K562 (cell line): Measurements from ENCODE around the gene ST6GAL1. TPM values are rescaled to one million over a fixed set of nuclear protein-coding genes. Genes with fewer than 3 reads are reported as not detected.
A peak's percentile ranks its signal among the peaks of the same experiment; 100 is the strongest.

Experiments
- ATAC-seq: fragments of 200-7000 bp; cut with Tn5 transposase; 3 replicates; pipeline ENCODE4 v1.9.1; 2020; ENCODE audit warnings: moderate library complexity
- BruUV-seq: library from RNA; stranded (reverse); fragments of 400-500 nt; replicated peaks from 2 replicates; lab custom pipeline; 2021; lab: Mats Ljungman, UMichigan
- CTCF ChIA-PET: fragments of 300-600 bp; formaldehyde crosslinking; extraction: SDS; loops from one replicate; lab custom pipeline; 2021; ENCODE audit warnings: low intra/inter-chr PET ratio; lab: Yijun Ruan, JAX
- POLR2A ChIA-PET: fragments of 300-600, 350-650 bp; sonication (Branson Sonifier 250); formaldehyde crosslinking; extraction: SDS; loops from one replicate; lab custom pipeline; 2021; ENCODE audit warnings: antibody characterized with exemption, inconsistent platforms; lab: Yijun Ruan, JAX
- DNase-seq, 4 experiments: peaks; one replicate each; pipeline versions ENCODE4 v3.0.0 to v3.0.0-alpha.2; 2011 to 2018; ENCODE audit warnings: low spot score in 3 of 4, mixed read lengths in 3 of 4; ENCODE audit errors: extremely low read depth in 1 of 4
- FAIRE-seq: peaks from 2 replicates; lab custom pipeline; 2011; peaks lifted over from hg19 to GRCh38; lab: Jason Lieb, UNC
- H2AFZ ChIP-seq: 2 replicates; pipeline ENCODE4 v1.6.0; 2011; ENCODE audit warnings: low read depth, low read length, control low read depth, inconsistent platforms
- H3K27ac ChIP-seq: fragments of 200-600 bp; 3 replicates; pipeline ENCODE4 v1.8.0; 2011; ENCODE audit warnings: low read depth, mild to moderate bottlenecking, control low read depth, inconsistent platforms, low read length, moderate library complexity, mixed read lengths; ENCODE audit errors: extremely low read depth
- H3K27me3 ChIP-seq, 2 experiments: fragments of 300-600 bp in 1 of 2; 2 replicates in 1 of 2; 3 replicates in 1 of 2; pipeline versions ENCODE4 v1.6.0 to v1.8.0; 2011; ENCODE audit warnings: inconsistent platforms in 2 of 2, low read length in 2 of 2, mild to moderate bottlenecking in 1 of 2, mixed read lengths in 1 of 2, moderate library complexity in 1 of 2; ENCODE audit not compliant: control insufficient read depth in 2 of 2, insufficient read depth in 2 of 2
- H3K36me3 ChIP-seq: fragments of 300-600 bp; 3 replicates; pipeline ENCODE4 v1.8.0; 2011; ENCODE audit warnings: mild to moderate bottlenecking, low read length, inconsistent platforms; ENCODE audit not compliant: control insufficient read depth, insufficient read depth
- H3K4me1 ChIP-seq, 2 experiments: fragments of 200-600 bp in 1 of 2; replicated peaks in 1 of 2; 2 replicates in 1 of 2; 3 replicates in 1 of 2; pipeline versions ENCODE4 v1.5.1 to v1.8.0; 2011; ENCODE audit warnings: inconsistent platforms in 2 of 2, low read length in 2 of 2, mild to moderate bottlenecking in 1 of 2, mixed read lengths in 1 of 2, moderate library complexity in 1 of 2; ENCODE audit not compliant: control insufficient read depth in 2 of 2, insufficient read depth in 2 of 2
- H3K4me2 ChIP-seq: 2 replicates; pipeline ENCODE4 v1.6.1; 2011; ENCODE audit warnings: low read length, control low read depth, inconsistent platforms, mixed read lengths; ENCODE audit not compliant: insufficient read depth
- H3K4me3 ChIP-seq: fragments of 200-600 bp; sonication (generic), shearing (Covaris generic); 2 replicates; pipeline ENCODE4 v1.5.1; 2016; ENCODE audit warnings: control low read depth, inconsistent platforms
- H3K79me2 ChIP-seq: fragments of 200-600 bp; 3 replicates; pipeline ENCODE4 v1.8.0; 2011; ENCODE audit warnings: low read length, inconsistent platforms; ENCODE audit not compliant: control insufficient read depth, insufficient read depth
- H3K9ac ChIP-seq, 2 experiments: 2 replicates each; pipeline versions ENCODE4 v1.6.0 to v1.6.1; 2011; ENCODE audit warnings: low read depth in 2 of 2, low read length in 2 of 2, control low read depth in 1 of 2, inconsistent platforms in 1 of 2, mild to moderate bottlenecking in 1 of 2, mixed read lengths in 1 of 2; ENCODE audit not compliant: insufficient read depth in 1 of 2
- H3K9me1 ChIP-seq: one replicate; pipeline ENCODE4 v1.6.0; 2011; ENCODE audit warnings: inconsistent platforms, mild to moderate bottlenecking, low read length, moderate library complexity; ENCODE audit not compliant: control insufficient read depth, insufficient read depth
- H3K9me3 ChIP-seq: replicated peaks from 2 replicates; pipeline ENCODE4 v1.5.1; 2011; ENCODE audit warnings: low read depth, low read length, inconsistent platforms; ENCODE audit not compliant: control insufficient read depth, insufficient read depth
- H4K20me1 ChIP-seq: replicated peaks from 2 replicates; pipeline ENCODE4 v1.6.1; 2011; ENCODE audit warnings: low read length, inconsistent platforms, mixed read lengths; ENCODE audit not compliant: control insufficient read depth, insufficient read depth
- ADNP ChIP-seq: fragments of 200-800 bp; sonication (Bioruptor generic); IDR thresholded peaks from 2 replicates; pipeline ENCODE4 v1.6.1; 2016; ENCODE audit warnings: missing genetic modification characterization, missing compliant biosample characterization
- BCOR ChIP-seq: fragments of 450-650 bp; IDR thresholded peaks from 2 replicates; pipeline ENCODE4 v1.6.1; 2016
- GTF2F1 ChIP-seq: IDR thresholded peaks from 2 replicates; pipeline ENCODE4 v1.6.1; 2011; ENCODE audit warnings: low read depth, low read length, improper control_type of control experiment
- KDM1A ChIP-seq, 2 experiments: fragments of 450-650 bp; IDR thresholded peaks; 2 replicates each; pipeline ENCODE4 v1.6.1; 2016; ENCODE audit warnings: mild to moderate bottlenecking in 2 of 2
- MLLT1 ChIP-seq, 2 experiments: fragments of 450-650 bp; IDR thresholded peaks; 2 replicates each; pipeline ENCODE4 v1.6.1; 2016
- MXD1 ChIP-seq: fragments of 250-450 bp; sonication (Bioruptor Pico); IDR thresholded peaks from 2 replicates; pipeline ENCODE4 v1.8.0; 2021; ENCODE audit warnings: borderline replicate concordance, mild to moderate bottlenecking, moderate library complexity; ENCODE audit not compliant: poor library complexity, severe bottlenecking
- RAD21 ChIP-seq, 2 experiments: fragments of 250-450 bp in 1 of 2; fragments of 450-650 bp in 1 of 2; sonication (Bioruptor Pico) in 1 of 2; formaldehyde crosslinking in 1 of 2; IDR thresholded peaks in 1 of 2; conservative IDR thresholded peaks in 1 of 2; 2 replicates each; pipeline versions ENCODE4 v1.4.0 to v1.8.0; 2020 to 2022; ENCODE audit warnings: mild to moderate bottlenecking in 2 of 2, moderate library complexity in 1 of 2
- RBM25 ChIP-seq: fragments of 200-400 bp; formaldehyde crosslinking; IDR thresholded peaks from 2 replicates; pipeline ENCODE4 v1.6.1; 2018; ENCODE audit warnings: low read length, low read depth, moderate library complexity; ENCODE audit not compliant: severe bottlenecking
- TBP ChIP-seq: optimal IDR thresholded peaks from 2 replicates; pipeline ENCODE3; 2011; ENCODE audit warnings: low read depth, low read length, improper control_type of control experiment
- TEAD4 ChIP-seq, 2 experiments: sonication (generic) in 1 of 2; formaldehyde crosslinking in 1 of 2; IDR thresholded peaks; 2 replicates each; pipeline versions ENCODE4 v1.6.1 to v1.8.0; 2012 to 2022; ENCODE audit warnings: borderline replicate concordance in 1 of 2, inconsistent platforms in 1 of 2, low read length in 1 of 2, mild to moderate bottlenecking in 1 of 2, missing genetic modification reagents in 1 of 2
- ZNF12 ChIP-seq: sonication (generic); formaldehyde crosslinking; IDR thresholded peaks from 2 replicates; pipeline ENCODE4 v1.4.0; 2020; ENCODE audit warnings: mild to moderate bottlenecking, missing genetic modification reagents
- ZNF57 ChIP-seq: fragments of 450-650 bp; formaldehyde crosslinking; IDR thresholded peaks from 2 replicates; pipeline ENCODE4 v1.4.0; 2020; ENCODE audit warnings: mild to moderate bottlenecking, moderate library complexity
- WGBS: fragments of 100-300 bp; shearing (Covaris generic); methylation state at CpG from one replicate; pipeline ENCODE4 v1.1.6; 2016; ENCODE audit warnings: low coverage, mixed read lengths; ENCODE audit not compliant: insufficient coverage; ENCODE audit errors: missing lambda C conversion rate; 5-methylcytosine and 5-hydroxymethylcytosine counted together
- in situ Hi-C: fragments of 300-500 bp; cut with MboI; formaldehyde crosslinking; loops from 4 replicates; pipeline ENCODE4 v1.15.0; 2018; ENCODE audit warnings: inconsistent platforms, mixed read lengths
- intact Hi-C: fragments of 100-400 bp; cut with micrococcal nuclease; formaldehyde crosslinking; loops from 2 replicates; pipeline ENCODE4 v1.14.2; 2022
- polyA plus RNA-seq, 8 experiments: library from polyadenylated mRNA; depleted of rRNA in 4 of 8; stranded (reverse) in 5 of 8; unstranded in 3 of 8; fragments of >200 nt; fragmentation: Nextera tagmentation in 2 of 8; fragmentation: Illumina TruSeq in 1 of 8; extraction: Ambion mirVana in 2 of 8; extraction: Trizol in 1 of 8; gene quantifications; 2 replicates each; pipeline versions ENCODE4 v1.2.1 to v1.2.3, GENCODE V29; 2011 to 2014; ENCODE audit warnings: inconsistent platforms in 1 of 8, missing spikeins in 1 of 8
- total RNA-seq, 7 experiments: library from RNA; depleted of rRNA in 6 of 7; stranded (reverse); fragments of >200 nt in 6 of 7; fragmentation: Illumina TruSeq in 2 of 7; extraction: Trizol in 2 of 7; gene quantifications; 2 replicates each; pipeline versions ENCODE4 v1.2.1 to v1.2.3, GENCODE V29; 2011 to 2021; ENCODE audit warnings: low replicate concordance in 1 of 7
- TF ChIP-seq, protein P1 (sequence below), 2 experiments: fragments of 250-450 bp in 1 of 2; fragments of 450-650 bp in 1 of 2; sonication (Bioruptor Pico) in 1 of 2; IDR thresholded peaks; 2 replicates each; pipeline versions ENCODE4 v1.6.1 to v1.8.0; 2016 to 2021; ENCODE audit warnings: mild to moderate bottlenecking in 2 of 2, moderate library complexity in 2 of 2, missing compliant biosample characterization in 1 of 2, missing genetic modification characterization in 1 of 2
- TF ChIP-seq, protein P2 (sequence below): fragments of 450-650 bp; formaldehyde crosslinking; IDR thresholded peaks from 2 replicates; pipeline ENCODE4 v1.4.0; 2022; ENCODE audit warnings: mild to moderate bottlenecking, moderate library complexity
- TF ChIP-seq, protein P3 (sequence below): fragments of 450-650 bp; IDR thresholded peaks from 2 replicates; pipeline ENCODE4 v1.6.1; 2016; ENCODE audit warnings: antibody characterized with exemption

The ST6GAL1 gene
- total and polyA plus RNA-seq, 9 of the 15 experiments (the other 6 are each of a cell fraction or from before 2014, with no cell fraction given): 31.9 to 145 (median 71.0) TPM

- TF ChIP-seq TEAD4 (IDR thresholded peaks at IDR 0.05; ENCODE audit: low read length) (peak; percentile 84), TEAD4 (CRISPR knock-in tag; IDR thresholded peaks at IDR 0.05; ENCODE audit: borderline replicate concordance) (no peak)
Observed at GRCh38 chr3:186997061-186997460, 66.7 kb downstream of the ST6GAL1 start (continued).

DNA sequence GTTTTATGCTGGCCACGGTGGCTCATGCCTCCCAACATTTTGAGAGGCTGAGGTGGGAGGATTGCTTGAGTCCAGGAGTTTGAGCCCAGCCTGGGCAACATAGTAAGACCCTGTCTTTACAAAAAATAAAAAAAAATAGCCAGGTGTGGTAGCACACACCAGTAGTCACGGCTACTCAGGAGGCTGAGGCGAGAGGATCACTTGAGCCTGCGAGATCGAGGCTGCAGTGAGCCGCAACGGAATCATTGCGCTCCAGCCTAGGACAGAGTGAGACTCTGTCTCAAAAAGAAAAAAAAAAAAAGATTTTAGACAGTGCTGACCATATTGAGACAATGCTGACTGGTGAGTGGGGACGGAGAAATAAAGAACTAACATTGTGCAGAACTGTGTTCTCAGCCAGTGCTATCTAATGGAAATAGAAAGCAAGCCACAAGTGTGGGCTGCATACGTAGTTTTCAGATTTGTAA lies 67.2 kb downstream of the ST6GAL1 start:
- H2AFZ ChIP-seq: no peak overlapping the region
- H3K36me3 ChIP-seq: peaks cover 46% of the 10 kb centered on the region; the same call in 2 of the 3 replicates
- peaks cover 19 to 44% of the 10 kb centered on the region in 2 experiments for H3K4me1 ChIP-seq
- ATAC-seq: no peak; the same call in 1 of the 3 replicates
- H3K4me3 ChIP-seq: no peak overlapping the region
- intact Hi-C loops: loop anchor here (5.0 kb wide), 1 partner anchor 45 kb away; no protein-coding TSS in a partner anchor
- H3K4me2 ChIP-seq: peak overlapping the region; percentile 44
- peaks cover 5% of the 10 kb centered on the region for H3K9me1 ChIP-seq
- no TSS peak for BruUV-seq
- DNase-seq: no peak
- in situ Hi-C loops: no loop called here
- H3K9me3 ChIP-seq: no peaks in the 10 kb centered on the region
- CTCF ChIA-PET: no interaction called here
- peak overlapping the region; percentile 86 for H3K27ac ChIP-seq
- no peak for FAIRE-seq
- 78% methylated on average over 10 of the region's 10 CpGs for WGBS
- H4K20me1 ChIP-seq: no peaks in the 10 kb centered on the region
- peaks cover 62% of the 10 kb centered on the region for H3K79me2 ChIP-seq
- POLR2A ChIA-PET: no interaction called here
- peak overlapping the region in 1 of 2 experiments; percentile 33; a peak in 2 of 4 replicates for H3K9ac ChIP-seq
- no peaks in the 10 kb centered on the region for H3K27me3 ChIP-seq
- peak; percentile 46 for TF ChIP-seq RBM25
- no peak for TF ChIP-seq RAD21 (CRISPR knock-in tag; conservative IDR thresholded peaks at IDR 0.05 in 1 of 2, IDR thresholded peaks at IDR 0.05 in 1 of 2)
- TF ChIP-seq MXD1 (CRISPR knock-in tag): no peak
- TF ChIP-seq, protein P1, sequence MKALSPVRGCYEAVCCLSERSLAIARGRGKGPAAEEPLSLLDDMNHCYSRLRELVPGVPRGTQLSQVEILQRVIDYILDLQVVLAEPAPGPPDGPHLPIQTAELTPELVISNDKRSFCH (CRISPR knock-in tag; IDR thresholded peaks at IDR 0.05): no peak
- TF ChIP-seq, protein P1 (tag; IDR thresholded peaks at IDR 0.05): peak; percentile 83
- TF ChIP-seq ADNP: 0 out of 2 replicates have a peak, but pooled peaks have one; percentile 20
- peak in 1 of 2 experiments; percentile 39; a peak in 1 of 4 replicates for TF ChIP-seq KDM1A (IDR thresholded peaks at IDR 0.05)
- TF ChIP-seq ZNF57 (CRISPR knock-in tag): no peak
- peak in 1 of 2 experiments; percentile 10; a peak in 1 of 4 replicates for TF ChIP-seq MLLT1 (IDR thresholded peaks at IDR 0.05)
- peak; percentile 93 for TF ChIP-seq BCOR
- TF ChIP-seq TBP: peak; percentile 2
- TF ChIP-seq, protein P2, sequence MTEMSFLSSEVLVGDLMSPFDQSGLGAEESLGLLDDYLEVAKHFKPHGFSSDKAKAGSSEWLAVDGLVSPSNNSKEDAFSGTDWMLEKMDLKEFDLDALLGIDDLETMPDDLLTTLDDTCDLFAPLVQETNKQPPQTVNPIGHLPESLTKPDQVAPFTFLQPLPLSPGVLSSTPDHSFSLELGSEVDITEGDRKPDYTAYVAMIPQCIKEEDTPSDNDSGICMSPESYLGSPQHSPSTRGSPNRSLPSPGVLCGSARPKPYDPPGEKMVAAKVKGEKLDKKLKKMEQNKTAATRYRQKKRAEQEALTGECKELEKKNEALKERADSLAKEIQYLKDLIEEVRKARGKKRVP (CRISPR knock-in tag): no peak
- TF ChIP-seq, protein P3, sequence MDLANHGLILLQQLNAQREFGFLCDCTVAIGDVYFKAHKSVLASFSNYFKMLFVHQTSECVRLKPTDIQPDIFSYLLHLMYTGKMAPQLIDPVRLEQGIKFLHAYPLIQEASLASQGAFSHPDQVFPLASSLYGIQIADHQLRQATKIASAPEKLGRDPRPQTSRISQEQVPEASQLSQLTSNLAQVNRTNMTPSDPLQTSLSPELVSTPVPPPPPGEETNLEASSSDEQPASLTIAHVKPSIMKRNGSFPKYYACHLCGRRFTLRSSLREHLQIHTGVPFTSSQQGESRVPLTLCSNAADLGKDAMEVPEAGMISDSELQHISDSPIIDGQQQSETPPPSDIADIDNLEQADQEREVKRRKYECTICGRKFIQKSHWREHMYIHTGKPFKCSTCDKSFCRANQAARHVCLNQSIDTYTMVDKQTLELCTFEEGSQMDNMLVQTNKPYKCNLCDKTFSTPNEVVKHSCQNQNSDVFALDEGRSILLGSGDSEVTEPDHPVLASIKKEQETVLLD: no peak
- TF ChIP-seq GTF2F1: no peak
- no peak for TF ChIP-seq ZNF12 (CRISPR knock-in tag)
